Tibial nerve (tissue), 4 donors: ENCODE results near the gene GALNS. TPM values are rescaled to one million over a fixed set of nuclear protein-coding genes. Genes with fewer than 3 reads are reported as not detected.

ENCODE experiments used
- DNase-seq, 2 donors: peaks; one replicate each; pipeline ENCODE4 v3.0.0-alpha.2; 2019; ENCODE audit warnings: low spot score in 2 of 2
- H3K27ac ChIP-seq, 4 donors: fragments of 200-600 bp; sonication (generic) in 3 of 4; one replicate each; pipeline ENCODE4 v1.5.1; 2017 to 2019; ENCODE audit warnings: mild to moderate bottlenecking in 1 of 4
- H3K27me3 ChIP-seq, 2 donors: fragments of 200-600 bp; sonication (generic) in 1 of 2; one replicate each; pipeline versions ENCODE4 v1.5.1 to v1.6.0; 2017 to 2019
- H3K36me3 ChIP-seq, 3 donors: fragments of 200-600 bp; sonication (generic); one replicate each; pipeline ENCODE4 v1.5.1; 2018 to 2019
- H3K4me1 ChIP-seq, 4 donors: fragments of 200-600 bp; sonication (generic) in 3 of 4; one replicate each; pipeline ENCODE4 v1.5.1; 2017 to 2019
- H3K4me3 ChIP-seq, 4 donors: fragments of 200-600 bp; sonication (generic) in 3 of 4; one replicate each; pipeline ENCODE4 v1.5.1; 2017 to 2019; ENCODE audit warnings: mild to moderate bottlenecking in 1 of 4, moderate library complexity in 1 of 4
- H3K9me3 ChIP-seq, 4 donors: fragments of 200-600 bp; sonication (generic) in 3 of 4; one replicate each; pipeline ENCODE4 v1.5.1; 2017 to 2019
- EP300 ChIP-seq, 2 donors: sonication (generic); formaldehyde crosslinking; IDR thresholded peaks; one replicate each; pipeline ENCODE4 v1.6.1; 2017; ENCODE audit warnings: antibody characterized with exemption in 2 of 2, mild to moderate bottlenecking in 1 of 2
- POLR2A ChIP-seq, 2 donors: fragments of 450-650 bp; IDR thresholded peaks; one replicate each; pipeline ENCODE4 v1.6.1; 2017; ENCODE audit warnings: antibody characterized with exemption in 2 of 2, mild to moderate bottlenecking in 2 of 2, moderate library complexity in 2 of 2
- WGBS, 2 donors: methylation state at CpG; one replicate each; pipeline ENCODE4 v1.1.5; 2018; 5-methylcytosine and 5-hydroxymethylcytosine counted together
- total RNA-seq, 4 donors: library from RNA; depleted of rRNA; stranded (reverse); fragments of >200 nt; gene quantifications; one replicate each; pipeline ENCODE4 v1.1.0, GENCODE V29; 2016
- TF ChIP-seq, protein P1 (sequence below), 5 experiments: fragments of 200-600 bp in 3 of 5; fragments of 450-650 bp in 2 of 5; sonication (generic) in 3 of 5; IDR thresholded peaks; one replicate each; pipeline ENCODE4 v1.5.1; 2016 to 2019; ENCODE audit warnings: antibody characterized with exemption in 5 of 5, mild to moderate bottlenecking in 3 of 5, moderate library complexity in 2 of 5

Gene GALNS
- total RNA-seq, 4 donors from 2014 or later: 15.1 to 80.1 (median 43.2) TPM

DNA sequence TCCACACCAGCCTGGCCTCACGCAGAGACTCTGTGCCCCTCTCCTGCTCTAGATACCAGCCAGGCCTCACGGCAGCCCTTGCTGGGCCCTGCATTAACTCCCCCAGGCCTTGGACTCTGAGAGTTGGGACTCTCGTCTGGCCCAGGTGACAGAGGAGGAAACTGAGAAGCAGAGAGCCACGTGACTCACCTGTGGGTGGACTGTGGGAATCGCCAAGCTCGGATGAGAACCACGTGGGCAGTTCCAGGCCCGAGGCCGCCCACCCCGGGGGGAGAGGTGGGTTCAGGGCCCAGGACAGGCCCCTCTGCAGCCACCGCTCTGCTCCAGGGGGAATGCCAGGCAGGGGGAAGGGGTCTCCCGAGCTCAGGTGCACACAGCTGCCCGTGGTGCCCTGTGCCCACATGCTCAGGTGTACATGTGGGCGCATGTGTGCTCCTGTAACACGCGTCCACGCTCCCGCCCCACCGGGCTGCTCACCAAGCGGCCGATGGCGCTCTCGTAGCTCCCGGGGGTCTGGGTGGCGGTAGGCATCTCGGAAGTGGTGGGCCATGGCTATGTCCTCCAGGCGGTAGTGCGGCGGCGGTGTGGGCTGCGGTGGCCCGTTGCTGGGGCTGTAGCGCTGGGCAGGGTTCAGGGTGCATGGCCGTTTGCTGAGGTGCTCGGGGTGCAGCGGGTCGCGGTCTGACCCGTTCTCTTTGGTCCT lies 28.0 kb upstream of the GALNS start:
- TF ChIP-seq POLR2A (IDR thresholded peaks at IDR 0.05): no peak
- TF ChIP-seq, protein P1, sequence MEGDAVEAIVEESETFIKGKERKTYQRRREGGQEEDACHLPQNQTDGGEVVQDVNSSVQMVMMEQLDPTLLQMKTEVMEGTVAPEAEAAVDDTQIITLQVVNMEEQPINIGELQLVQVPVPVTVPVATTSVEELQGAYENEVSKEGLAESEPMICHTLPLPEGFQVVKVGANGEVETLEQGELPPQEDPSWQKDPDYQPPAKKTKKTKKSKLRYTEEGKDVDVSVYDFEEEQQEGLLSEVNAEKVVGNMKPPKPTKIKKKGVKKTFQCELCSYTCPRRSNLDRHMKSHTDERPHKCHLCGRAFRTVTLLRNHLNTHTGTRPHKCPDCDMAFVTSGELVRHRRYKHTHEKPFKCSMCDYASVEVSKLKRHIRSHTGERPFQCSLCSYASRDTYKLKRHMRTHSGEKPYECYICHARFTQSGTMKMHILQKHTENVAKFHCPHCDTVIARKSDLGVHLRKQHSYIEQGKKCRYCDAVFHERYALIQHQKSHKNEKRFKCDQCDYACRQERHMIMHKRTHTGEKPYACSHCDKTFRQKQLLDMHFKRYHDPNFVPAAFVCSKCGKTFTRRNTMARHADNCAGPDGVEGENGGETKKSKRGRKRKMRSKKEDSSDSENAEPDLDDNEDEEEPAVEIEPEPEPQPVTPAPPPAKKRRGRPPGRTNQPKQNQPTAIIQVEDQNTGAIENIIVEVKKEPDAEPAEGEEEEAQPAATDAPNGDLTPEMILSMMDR (IDR thresholded peaks at IDR 0.05): no peak
- TF ChIP-seq EP300 (IDR thresholded peaks at IDR 0.05): no peak
- Histone ChIP-seq H3K36me3 (peaks cover 0 to 10% (median 0%) of the 10 kb centered on the region in 3 donors), H3K27me3 (peaks cover 0 to 13% of the 10 kb centered on the region in 2 donors), H3K9me3 (no peaks in the 10 kb centered on the region), H3K4me3 (no peak overlapping the region), H3K27ac (no peak overlapping the region), H3K4me1 (peaks cover 0 to 48% (median 3%) of the 10 kb centered on the region in 4 donors)
- 90 to 91% methylated on average over 21 to 39 of the region's 39 CpGs for WGBS, 2 donors
- no peak for DNase-seq

GRCh38 chr16:88883946-88884345 lies 27.2 kb upstream of the GALNS start:
- Histone ChIP-seq H3K4me3 (no peak overlapping the region), H3K4me1 (peaks cover 0 to 49% (median 3%) of the 10 kb centered on the region in 4 donors), H3K27me3 (peaks cover 0 to 13% of the 10 kb centered on the region in 2 donors), H3K27ac (no peak overlapping the region), H3K9me3 (no peaks in the 10 kb centered on the region), H3K36me3 (peaks cover 0 to 15% (median 0%) of the 10 kb centered on the region in 3 donors)
- DNase-seq: no peak
- TF ChIP-seq POLR2A (IDR thresholded peaks at IDR 0.05) (no peak), EP300 (IDR thresholded peaks at IDR 0.05) (no peak)
- TF ChIP-seq, protein P1 (IDR thresholded peaks at IDR 0.05): no peak
- 88 to 92% methylated on average over 10 to 11 of the region's 11 CpGs for WGBS, 2 donors

DNA sequence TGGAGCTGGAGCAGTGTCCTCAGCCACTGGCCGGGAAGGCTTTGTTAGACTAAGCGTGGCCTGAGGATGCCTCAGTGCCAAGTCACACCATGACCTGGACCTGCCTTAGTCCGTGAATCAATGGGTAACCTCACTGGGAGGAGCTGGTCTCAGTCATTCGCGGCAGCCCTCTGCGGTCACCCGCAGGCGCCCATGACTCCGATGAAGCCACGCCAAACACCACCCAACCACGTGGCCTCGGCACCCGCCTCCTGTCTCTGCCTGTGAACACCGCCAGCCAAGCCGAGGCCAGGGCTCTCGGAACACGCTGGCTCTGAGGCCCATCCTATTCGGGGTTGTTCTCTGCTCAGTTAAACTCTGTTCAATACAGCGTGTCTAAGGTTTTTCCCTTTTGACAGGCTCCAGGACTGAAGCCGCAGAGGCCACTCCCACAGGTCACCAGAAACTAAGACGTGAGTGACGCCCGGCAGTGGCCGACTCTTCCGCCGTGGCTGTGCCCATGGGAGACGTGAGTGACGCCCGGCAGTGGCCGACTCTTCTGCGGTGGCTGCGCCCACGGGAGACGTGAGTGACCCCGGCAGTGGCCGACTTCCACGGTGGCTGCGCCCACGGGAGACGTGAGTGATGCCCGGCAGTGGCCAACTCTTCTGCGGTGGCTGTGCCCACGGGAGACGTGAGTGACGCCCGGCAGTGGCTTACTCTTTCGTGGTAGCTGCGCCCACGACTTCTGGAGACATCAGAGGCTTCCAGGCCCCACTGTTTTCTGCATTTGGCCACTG lies 26.6 kb upstream of the GALNS start:
- Histone ChIP-seq H3K9me3 (no peaks in the 10 kb centered on the region), H3K4me1 (peaks cover 0 to 44% (median 3%) of the 10 kb centered on the region in 4 donors), H3K27ac (no peak overlapping the region), H3K4me3 (no peak overlapping the region), H3K27me3 (peaks cover 0 to 13% of the 10 kb centered on the region in 2 donors), H3K36me3 (peaks cover 0 to 18% (median 0%) of the 10 kb centered on the region in 3 donors)
- no peak for DNase-seq
- WGBS, 2 donors: 89 to 91% methylated on average over 44 to 49 of the region's 49 CpGs
- TF ChIP-seq POLR2A (IDR thresholded peaks at IDR 0.05): no peak

GRCh38 chr16:88882358-88883030 lies 25.7 kb upstream of the GALNS start:
- peaks cover 0 to 20% (median 0%) of the 10 kb centered on the region in 3 donors for H3K36me3 ChIP-seq
- H3K4me3 ChIP-seq: no peak overlapping the region
- no peak overlapping the region for H3K27ac ChIP-seq
- peaks cover 0 to 13% of the 10 kb centered on the region in 2 donors for H3K27me3 ChIP-seq
- no peaks in the 10 kb centered on the region for H3K9me3 ChIP-seq
- peaks cover 0 to 37% (median 3%) of the 10 kb centered on the region in 4 donors for H3K4me1 ChIP-seq
- WGBS, 2 donors: 79 to 89% methylated on average over 18 to 25 of the region's 26 CpGs
- no peak for DNase-seq
- TF ChIP-seq, protein P1 (IDR thresholded peaks at IDR 0.05): no peak
- TF ChIP-seq EP300 (IDR thresholded peaks at IDR 0.05) (no peak), POLR2A (IDR thresholded peaks at IDR 0.05) (no peak)

DNA sequence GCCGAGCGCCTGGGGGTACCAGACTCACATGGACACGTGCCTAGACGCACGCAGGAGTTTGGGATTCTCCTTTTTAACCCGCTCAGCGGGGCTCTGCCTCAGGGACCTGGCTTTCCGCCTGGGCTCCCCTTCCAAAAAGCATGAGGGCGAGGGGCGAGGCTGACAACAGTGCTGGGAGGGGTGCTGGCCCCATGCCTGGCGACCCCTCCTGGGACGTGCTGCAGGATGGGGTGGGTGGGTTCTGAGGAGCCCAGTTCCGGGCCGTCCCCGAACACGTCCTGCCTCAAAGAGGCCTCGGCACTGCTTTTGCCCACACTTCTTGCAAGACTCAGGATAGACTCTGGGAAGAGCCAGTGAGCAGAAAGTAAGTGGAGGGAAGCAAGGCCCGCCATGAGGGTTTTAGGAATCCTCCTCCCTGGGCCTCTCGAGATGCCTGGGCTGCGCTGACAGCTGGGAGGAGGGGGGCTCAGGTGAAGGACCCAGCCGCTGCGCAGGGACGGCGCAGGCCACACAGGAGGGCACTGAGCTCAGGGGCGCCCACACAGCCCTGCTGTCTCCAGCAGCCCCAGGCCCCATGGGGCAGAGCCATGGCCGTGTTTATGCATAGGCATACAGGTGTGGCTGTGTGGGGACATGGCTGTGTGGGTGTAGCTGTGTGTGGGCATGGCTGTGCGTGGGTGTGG lies 25.1 kb upstream of the GALNS start:
- Histone ChIP-seq H3K36me3 (peaks cover 0 to 25% (median 0%) of the 10 kb centered on the region in 3 donors), H3K27ac (no peak overlapping the region), H3K4me3 (no peak overlapping the region)

More for the DNA sequence above, 25.1 kb upstream of the GALNS start:
- peaks cover 0 to 30% (median 3%) of the 10 kb centered on the region in 4 donors for H3K4me1 ChIP-seq
- no peaks in the 10 kb centered on the region for H3K9me3 ChIP-seq
- no peak for DNase-seq
- WGBS, 2 donors: 77 to 87% methylated on average over 13 to 17 of the region's 27 CpGs
- peaks cover 0 to 13% of the 10 kb centered on the region in 2 donors for H3K27me3 ChIP-seq
- TF ChIP-seq EP300 (IDR thresholded peaks at IDR 0.05) (no peak), POLR2A (IDR thresholded peaks at IDR 0.05) (no peak)
- TF ChIP-seq, protein P1 (IDR thresholded peaks at IDR 0.05): no peak
